OCI-LY1 (cell line): ENCODE results near the gene E2F6.
A peak's percentile ranks its signal among the peaks of the same experiment; 100 is the strongest.

Experiments used
- EZH2 ChIP-seq: fragments of 200-600 bp; sonication (generic), shearing (Covaris generic); IDR thresholded peaks from 2 replicates; pipeline ENCODE4 v1.8.0; 2017; ENCODE audit warnings: borderline replicate concordance, mixed run types, mild to moderate bottlenecking, antibody characterized with exemption, low read length, moderate library complexity, mixed read lengths
- TF ChIP-seq, protein P1 (sequence below): fragments of 200-600 bp; sonication (generic), shearing (Covaris generic); IDR thresholded peaks from 2 replicates; pipeline ENCODE4 v1.5.1; 2017; ENCODE audit warnings: mild to moderate bottlenecking, antibody characterized with exemption, low read length, moderate library complexity, mixed read lengths

DNA sequence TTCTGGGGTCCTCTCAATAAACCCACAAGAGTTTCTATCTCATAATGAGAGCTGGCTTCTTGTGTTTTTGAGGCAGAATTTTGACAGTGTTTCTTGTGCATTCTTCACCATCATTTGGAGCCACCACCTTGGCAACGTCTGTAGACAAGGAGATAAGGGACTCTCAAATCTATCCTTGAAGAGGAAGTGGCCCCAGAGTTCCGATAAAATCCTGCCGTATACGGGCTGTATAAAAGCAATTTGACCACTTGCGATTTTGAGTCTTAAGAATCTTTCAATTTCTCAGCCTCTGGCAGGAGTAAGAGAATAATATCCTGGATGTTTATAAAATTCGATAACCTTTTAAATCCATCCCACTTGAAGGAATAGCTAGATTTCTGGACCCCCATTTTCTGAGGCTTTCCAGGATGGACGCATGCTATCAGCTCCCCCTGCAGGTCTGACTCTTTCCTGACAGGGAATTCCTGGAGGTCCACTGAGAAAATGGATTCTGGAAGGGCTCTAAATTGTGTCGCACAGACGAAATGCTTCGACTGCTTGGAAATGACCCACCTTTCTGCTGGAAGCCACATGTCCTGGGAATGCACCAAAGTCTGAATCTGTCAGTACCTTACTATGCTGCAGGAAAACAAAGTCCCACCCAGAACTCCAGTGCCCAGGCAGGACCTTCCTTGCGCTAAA is 54.1 kb downstream of the E2F6 start:
- no peak for TF ChIP-seq EZH2
- TF ChIP-seq, protein P1, sequence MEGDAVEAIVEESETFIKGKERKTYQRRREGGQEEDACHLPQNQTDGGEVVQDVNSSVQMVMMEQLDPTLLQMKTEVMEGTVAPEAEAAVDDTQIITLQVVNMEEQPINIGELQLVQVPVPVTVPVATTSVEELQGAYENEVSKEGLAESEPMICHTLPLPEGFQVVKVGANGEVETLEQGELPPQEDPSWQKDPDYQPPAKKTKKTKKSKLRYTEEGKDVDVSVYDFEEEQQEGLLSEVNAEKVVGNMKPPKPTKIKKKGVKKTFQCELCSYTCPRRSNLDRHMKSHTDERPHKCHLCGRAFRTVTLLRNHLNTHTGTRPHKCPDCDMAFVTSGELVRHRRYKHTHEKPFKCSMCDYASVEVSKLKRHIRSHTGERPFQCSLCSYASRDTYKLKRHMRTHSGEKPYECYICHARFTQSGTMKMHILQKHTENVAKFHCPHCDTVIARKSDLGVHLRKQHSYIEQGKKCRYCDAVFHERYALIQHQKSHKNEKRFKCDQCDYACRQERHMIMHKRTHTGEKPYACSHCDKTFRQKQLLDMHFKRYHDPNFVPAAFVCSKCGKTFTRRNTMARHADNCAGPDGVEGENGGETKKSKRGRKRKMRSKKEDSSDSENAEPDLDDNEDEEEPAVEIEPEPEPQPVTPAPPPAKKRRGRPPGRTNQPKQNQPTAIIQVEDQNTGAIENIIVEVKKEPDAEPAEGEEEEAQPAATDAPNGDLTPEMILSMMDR: peak; percentile 53; the same call in 1 of the 2 replicates
